A204.1 (cell line): ENCODE results near the gene STX8.

Source experiments
- FAIRE-seq: peaks from 2 replicates; lab custom pipeline; 2012; peaks lifted over from hg19 to GRCh38; lab: Jason Lieb, UNC

The STX8 gene

DNA sequence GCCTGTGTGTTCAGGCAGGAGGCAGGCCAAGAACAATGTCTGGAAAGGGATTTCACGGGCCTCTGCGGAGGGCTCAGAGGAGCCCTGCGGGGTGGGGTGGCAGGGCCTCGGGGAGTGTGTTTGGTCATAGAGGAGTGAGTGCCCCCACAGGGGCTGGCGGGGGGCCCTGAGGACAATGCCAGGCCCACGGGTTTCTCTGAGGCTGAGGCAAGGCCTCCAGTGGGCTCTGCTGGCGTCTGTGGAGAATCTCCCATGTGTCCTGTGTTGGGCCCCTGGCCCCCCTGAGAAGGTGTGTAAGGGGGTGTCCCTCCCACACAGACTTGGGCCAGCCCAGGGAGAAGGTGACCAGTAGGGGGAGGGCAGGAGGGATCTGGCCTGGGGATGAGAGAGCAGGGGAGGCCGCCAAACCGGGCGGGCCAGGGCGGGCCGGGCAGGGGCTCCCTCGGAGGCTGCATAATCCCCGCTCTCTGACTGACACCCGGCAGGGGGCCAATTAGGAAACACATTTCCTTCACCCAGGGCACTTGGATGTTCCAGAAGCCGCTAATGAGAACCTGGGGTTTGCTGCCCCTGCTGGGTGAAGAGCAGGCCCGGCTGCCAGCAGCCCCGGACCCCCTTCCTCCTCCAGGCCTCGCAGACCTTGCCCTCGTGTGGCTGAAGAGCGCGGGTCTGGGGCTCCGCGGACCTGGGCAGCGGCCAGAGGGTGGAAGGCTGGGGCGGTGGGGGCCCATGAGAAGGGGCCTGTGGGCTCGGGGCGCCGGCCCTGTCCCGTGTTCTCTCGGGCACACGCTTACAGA, 350.1 kb downstream of the STX8 start:
- no peak for FAIRE-seq

DNA sequence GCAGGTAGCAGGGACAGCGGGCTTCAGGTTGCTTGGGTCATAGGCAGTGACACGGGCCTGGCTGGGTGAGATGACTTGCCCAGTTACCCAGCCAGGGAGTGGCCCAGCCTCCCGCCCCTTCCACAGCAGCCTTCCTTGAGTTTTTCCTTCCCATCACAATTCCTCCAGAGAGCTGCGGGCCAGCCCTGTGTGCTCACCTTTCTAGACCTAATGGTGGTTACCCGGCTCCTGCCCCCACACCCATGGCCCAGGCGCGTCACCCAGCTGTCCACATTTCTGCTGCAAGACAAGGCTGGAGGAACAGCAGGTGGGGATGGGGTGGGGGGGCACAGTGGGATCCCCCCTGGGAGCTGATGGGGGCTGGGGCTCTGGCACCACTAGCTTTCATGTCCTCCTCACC, 351.1 kb downstream of the STX8 start:
- no peak for FAIRE-seq

DNA sequence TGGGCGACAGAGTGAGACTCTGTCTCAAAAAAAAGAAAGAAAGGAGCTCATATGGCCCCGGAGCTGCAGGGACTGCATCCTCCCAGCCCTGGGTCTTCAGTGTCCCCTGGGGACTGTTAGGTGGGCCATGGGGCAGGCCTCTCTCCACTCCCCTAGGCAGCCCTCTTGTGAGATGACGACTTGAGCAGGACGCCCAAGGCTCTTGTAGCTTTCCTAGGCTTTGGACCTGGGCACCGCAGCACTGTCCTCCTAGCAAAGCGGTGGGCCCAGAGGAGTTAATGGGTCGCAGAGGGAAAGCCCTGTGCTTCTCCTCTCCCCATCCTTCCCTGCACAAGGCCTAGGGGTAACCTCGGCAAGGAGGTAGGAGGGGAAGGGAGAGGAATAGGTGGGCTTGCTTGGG, 352.1 kb downstream of the STX8 start:
- no peak for FAIRE-seq

DNA sequence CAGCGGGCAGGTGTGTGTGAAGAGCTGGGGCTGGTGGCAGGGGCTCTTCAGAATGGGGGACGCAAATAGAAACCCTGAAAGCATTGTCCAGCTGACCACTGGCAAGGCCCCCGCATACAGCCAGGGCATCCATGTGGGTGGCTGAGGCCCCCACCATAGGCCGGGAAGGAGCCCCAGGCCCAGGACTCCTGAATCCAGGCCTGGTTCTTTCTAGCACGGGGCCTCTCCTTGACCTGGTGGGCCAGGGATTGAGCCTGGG, 353.8 kb downstream of the STX8 start:
- FAIRE-seq = no peak

DNA sequence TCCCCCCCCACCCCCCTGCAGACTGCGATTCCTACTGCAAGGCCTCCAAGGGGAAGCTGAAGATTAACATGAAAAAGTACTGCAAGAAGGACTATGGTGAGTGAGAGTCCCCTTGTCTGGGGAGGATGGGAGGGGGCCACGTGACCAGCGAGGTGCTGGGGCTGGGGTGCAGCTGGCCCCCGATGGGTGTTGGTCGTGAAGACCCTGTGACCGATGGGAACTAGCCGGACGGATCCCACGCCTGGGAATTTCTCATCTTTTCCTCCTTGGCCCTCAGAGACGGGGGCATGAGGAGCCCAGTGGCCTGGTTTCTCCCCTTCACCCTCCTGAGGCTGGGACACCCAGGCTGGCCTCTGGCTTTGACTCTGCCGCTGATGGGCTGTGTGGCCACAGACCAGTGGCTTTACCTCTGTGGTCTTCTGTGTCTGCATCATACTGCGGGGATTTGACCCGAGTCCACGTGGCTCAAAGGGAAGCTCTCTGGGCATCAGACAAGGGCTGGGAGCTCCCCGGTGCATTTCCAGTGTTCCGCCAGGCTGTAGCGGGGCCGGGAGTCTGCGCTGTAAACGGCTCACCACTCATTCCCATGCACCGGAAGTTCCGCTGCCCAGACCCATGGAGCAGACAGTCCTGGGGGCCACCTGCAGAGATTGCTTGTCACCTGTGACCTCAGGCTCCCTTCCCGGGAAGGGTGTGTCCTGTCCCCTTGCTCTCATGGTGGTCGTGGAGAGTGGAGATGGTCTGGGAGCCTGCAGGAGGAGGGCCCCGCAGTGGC, 354.3 kb downstream of the STX8 start:
- FAIRE-seq = no peak

DNA sequence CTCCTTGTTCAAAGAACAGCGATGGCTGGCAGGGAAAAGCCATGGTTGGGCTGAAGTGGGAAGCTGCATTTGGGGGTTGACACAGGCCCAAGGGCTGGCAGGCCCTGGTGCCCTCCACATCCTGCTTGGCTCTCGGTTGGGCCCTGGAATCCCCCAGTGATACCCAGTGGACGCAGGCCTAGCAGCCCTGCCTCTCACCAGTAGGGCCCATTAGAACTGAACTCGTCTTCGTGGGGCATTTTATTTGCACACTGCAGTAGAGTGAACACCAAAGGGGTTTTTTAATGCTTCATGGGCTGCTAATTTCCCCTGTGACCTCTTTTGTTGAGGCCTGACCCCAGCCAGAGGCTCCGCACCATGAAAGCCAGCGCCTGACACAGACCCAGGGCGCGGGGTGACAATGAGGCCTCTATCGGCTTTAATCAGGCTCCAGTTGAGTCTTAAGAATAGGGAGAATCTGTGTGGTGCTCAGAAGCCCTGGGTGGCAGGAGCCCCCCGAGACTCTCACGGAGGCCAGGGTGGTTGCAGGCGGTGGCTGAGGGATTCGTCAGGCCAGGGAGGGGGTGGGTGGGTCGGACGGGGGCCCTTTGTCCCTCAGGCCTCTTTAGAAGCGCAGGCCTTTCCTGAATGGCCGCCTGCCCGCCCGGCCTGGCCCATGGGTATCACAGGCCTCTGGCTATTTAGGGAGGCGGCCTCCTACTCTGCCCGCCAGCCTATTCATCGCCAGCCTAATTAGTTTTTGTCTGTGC, 355.0 kb downstream of the STX8 start:
- no peak for FAIRE-seq

DNA sequence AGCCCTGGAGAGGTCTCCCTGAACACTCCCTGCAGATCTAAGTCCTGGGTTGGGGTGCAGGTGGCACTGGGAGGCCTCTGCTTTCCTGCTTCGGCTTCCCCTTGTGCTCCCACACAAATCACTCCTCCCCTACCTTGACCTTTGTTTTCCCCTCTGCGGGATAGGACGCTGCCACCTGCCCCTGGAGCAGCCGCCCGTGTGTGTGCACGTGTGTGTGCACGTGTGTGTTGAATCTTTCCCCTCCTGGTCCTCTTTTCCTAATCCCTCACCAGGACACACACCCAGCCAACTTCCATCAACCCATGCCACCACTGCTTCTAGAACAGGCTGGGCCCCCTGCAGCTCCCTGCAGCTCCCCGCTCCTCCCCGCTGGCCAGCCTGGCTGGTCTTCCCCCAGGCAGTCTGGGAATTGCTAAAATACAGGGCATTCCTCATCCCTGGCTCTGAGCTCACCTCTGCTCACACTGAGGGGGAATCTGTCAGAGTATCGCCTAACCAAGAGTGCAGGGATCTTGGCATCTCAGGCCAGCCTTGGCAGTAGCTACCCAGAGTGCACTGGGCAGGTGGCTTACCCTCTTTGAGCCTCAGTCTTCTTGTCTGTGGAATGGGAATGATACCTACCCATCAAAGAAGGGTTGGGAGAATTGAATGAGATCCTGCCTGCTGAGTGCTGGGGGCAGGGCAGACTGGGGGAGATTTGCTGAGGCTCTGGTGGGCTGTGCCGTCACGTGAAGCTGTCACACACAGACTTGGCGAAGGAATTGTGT, 355.8 kb downstream of the STX8 start:
- FAIRE-seq = no peak

DNA sequence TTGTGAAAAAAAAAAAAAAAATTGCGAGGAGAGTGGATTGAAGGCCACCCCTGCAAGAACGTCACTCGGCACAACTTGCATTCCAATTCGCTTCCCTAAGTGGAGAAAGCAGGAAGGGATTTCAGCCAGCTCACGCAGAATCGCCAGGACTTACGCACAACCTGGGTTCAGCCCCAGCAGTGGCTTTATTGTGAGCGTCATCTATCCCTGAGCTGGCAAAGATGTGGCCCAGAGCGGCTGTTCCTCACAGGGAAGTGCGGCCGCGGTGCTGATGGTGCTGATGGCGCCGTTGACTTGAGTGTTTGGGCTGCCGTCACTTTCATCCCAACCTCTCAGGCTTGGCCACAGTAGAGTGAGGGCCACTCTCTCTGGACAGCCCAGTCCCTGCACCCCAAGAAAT, 356.7 kb downstream of the STX8 start:
- FAIRE-seq = no peak

DNA sequence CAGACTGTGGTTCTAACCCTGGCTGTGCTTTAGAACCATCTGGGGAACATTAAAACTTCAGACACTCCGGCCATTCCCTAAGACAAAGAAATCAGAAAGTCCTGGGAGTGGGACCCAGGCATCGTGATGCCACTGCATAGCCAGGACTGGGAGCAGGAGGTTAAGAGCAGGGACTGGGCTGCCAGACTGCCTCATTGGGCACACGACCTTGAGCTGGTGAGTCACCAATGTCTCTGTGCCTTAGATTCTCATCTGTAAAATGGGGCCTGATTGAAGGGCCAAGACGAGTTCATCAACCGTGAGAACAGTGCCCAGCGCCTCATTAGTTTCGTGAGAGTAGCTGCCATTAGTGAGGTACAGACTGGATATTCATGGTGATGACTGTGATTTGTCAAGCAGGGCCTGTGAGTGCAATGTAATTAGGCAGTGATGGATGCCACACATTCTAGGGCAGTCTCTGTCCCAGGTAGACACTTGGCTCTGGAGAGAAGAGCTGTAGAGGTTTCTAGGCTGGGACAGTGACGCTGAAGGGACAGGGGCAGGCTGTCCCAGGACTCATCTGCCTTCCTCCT, 357.5 kb downstream of the STX8 start:
- FAIRE-seq = no peak

DNA sequence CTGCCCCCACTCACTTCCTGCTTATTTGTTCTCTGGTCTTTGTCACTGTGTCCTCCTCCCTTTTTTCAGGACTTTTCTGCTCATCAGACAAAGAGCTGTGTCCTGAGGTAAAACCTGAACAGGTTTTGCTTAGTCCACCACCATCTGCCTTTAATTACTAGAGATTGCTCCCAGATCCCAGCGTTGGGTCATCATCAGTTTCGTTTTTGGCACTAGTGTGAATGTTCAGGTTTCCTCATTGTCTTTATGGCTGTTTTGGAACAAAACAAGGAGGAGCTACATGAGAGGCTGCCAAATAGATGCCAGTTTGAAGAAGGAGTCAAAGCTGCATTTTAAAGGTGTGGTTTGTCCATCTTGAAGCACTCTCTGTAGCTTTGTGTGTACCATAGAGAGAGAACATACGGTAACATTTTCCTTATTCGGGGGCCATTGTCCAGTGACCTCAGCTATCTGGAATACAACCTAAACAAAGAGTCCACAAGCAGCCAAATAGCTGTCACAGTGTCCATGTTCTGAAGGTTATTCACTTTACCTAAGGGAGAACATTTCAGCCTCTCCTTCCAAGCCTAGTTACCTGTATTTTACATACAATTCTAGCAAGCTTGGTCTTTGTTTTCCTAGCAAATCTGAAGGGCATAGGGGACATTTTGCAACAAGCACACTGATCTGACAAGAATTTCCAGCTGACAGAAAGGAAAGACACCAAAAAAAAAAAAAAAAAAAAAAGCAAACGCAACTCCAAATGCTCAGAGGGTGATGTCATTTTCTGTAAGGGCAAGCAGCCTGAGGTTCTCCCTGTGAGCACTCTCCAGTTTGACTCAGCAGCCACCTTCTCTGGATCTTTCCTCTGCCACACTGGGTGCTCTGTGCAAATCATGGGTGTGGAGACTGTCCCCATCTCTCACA, 358.2 kb downstream of the STX8 start:
- no peak for FAIRE-seq

DNA sequence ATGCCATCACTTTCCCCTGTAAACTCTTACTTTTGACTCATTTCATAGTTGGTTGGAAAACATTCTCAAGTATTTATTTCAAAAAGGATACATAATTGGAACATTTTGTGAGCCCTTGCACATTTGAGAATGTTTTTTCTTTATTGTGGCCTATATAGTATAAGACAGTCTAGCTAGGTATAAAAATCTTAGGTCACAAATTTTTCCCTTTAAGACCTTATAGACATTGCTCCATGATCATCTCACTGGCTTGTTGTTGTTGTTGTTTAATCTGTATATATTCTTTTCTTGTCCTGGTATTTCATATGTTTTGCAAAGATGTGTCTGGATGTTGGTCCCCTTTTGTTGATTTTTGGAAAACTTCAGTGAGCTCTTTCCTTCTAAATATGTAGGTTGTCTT, 360.2 kb downstream of the STX8 start:
- FAIRE-seq = no peak

DNA sequence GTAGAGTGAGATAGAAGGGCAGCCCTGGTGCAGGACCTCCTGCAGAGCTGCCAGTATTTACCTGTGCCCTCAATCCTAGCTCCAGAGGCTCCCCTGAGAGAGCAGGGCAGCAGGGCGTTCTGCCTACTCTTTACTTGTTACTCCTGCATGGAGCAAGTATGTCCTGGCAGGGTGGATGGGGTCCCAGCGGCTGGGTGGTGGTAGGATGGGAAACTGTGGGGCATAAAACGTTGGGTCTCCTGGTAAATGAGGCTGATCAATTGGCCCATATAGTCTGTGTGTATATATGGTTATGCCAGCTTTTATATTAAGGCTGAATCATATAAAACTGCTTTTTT, 362.3 kb downstream of the STX8 start:
- FAIRE-seq = no peak

DNA sequence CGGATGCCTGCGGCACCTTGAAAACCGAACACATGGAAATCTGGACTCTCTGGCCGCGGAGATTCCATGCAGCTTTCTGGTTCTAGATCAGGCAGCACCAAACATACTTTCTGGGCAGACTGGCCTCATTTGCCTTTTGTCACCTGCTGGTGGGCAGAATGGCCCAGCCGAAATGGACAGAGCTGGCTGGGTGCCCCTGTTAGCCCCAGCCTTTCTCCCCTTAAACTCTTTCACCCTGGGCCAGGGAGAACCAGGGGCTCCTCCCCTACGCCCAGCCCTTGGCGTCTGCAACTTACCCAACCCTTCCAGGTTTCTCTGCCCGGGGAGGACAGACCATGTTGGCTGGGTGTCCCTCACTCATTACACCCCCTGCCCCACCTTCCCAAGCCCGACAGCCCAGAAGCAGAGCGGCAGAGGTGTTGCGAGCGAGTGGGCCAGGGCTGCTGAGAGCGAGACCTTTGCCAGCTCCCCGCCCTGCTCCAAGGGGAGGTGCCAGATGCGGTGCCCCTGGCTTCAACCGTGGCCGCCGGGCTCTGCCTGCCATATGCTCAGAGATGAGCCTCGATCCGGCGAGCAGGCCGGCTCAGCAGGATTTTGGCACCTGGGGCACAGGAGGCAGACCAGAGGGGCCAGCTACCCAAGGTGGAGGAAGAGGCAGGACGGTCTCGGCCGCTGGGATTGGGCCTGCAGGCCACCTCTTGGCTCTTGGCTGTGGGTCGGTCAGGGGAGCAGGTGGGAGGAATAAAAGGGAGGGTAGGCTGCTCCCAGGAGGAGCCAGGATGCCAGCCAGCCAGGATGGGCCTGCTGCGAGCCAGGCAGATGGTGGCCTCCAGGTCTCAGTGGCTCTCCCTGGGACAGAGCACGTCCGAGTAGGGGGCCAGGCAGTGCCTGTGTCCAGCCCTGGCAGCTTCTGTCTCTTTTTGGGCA, 363.0 kb downstream of the STX8 start:
- FAIRE-seq = no peak

DNA sequence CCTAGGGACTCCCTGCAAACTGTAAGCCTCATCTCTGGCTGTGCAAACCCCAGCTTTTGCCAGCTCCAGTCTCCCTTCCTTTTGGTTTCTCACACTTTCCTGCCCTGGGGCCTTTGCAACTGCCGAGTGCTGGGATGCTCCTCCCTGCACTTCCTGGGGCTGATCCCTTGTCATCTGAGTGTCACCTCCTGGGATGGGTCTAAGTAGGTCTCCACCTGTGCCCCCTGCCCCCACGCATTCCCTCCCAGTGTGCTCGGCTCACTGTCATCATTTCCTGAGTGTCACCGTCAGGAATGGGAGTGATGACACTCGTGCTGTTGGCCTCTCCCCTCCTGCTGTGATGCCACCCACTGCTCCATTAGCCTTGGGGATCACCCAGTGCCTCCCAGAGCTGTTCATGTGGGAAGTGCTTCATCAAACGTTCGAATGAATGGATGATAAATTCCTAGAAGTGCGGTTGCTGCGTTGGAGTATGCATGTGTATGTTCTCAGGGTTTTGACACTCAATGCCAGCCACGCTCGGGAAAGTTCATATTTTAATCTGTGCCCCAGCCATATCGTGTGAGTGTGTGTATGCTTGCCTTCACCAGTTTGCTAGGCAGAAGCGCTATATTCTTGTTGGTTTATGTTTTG, 364.4 kb downstream of the STX8 start:
- FAIRE-seq = no peak

DNA sequence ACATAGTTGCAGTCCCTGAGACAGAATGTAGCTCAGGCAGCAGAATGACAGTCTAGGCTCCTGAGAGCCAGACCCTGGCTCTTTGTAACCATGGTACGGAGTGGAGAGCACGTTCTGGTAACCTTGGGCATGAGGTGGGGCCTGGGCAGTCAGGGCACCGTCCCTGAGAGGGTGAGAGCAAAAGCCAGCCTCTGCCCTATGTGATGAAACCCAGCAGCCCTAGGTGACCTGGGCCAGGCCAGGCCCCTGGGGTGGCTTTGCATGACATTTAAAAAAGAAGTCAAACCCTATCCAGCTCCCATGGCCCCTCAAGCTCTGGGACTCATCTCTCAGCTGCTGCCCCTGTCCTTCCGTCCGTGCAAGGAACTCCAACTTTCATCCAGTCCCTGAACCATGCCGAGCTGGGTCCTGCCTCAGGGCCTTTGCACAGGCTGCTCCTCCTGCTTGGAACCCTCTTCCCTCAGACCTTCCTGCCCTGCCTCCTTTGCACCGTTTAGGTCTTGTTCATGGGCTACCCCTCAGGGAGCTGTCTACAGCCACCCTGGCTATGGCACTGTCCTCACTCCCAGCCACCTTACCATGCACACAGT, 365.7 kb downstream of the STX8 start:
- no peak for FAIRE-seq

DNA sequence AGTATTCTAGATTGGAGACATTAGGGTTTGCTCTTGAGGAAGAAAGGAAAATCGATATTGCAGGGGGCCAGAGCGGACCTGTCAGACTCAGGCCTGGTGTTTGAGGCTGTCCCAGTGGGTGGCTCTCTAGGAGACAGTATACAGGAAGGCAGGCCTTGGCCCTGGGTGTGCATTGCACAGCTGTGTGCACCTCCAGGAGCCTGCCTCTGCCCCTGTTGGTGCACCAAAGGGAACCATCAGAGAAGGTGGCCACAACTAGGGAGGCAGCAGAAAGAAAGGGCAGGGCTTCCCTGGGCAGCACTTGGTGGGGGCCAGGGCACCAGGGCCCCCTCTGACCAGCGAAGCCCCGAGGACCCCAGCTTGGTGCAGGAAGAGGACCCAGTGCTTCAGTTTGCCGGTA, 366.3 kb downstream of the STX8 start:
- FAIRE-seq = no peak

DNA sequence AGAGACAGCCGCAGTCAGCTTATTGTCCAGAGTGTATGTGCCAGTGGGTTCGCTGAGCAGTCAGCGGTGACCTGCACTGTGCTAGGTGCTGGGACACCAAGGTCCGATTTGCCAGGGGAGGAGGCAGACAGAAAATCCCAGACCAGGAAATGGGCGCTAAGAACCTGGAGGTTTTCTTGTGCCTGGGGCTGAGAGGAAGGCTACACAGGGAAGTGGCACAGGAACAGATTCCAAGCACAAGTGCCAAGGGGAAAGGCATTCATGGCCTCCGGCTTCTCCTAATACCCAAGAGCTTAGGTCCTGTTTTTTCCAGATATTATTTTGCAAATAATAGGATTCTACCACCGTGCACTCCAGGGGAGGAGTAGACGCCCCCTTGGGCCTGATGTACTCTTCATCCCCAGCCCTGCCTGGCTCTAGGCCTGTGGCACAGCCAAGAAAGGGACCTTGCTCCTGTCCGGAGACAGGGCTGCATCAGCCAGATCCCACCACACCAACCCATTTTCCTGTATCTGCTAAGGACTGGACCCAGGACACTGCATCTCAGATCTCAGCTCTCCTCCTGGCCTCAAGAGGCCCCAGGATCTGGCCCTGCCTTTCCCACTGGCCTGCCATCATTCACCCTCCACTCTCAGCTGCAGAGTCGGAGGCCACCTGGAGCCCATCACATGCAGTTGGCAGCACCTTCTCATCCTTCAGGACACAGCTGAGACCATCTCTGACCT, 367.1 kb downstream of the STX8 start:
- FAIRE-seq = no peak

DNA sequence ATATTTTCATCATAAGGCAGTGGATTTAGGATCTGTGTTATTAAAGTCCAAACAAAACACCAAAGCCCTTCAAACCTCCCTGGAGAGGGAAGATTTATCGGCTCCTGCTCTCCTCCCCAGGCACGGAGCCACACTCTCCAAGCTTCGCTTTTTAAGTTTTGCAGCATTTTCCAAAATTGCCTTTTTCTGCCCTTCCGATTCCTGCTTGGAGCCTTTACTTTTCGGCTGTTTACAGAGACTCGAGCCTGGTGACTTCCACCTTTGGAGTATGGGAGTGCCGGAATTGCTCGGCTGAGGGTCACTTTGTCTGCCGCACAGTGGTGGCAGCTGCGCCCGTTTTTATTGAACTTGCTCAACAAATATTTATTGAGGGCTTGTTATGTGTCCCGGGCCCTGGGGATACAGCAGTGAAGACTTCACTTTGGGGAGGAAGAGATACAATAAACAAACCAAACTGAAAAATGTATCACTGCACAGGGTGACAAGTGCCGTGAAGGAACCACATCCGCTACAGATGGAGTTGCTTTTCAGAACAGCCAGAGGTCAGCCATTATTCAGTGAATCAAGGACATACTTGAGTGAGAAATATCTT, 368.8 kb downstream of the STX8 start:
- FAIRE-seq = no peak

DNA sequence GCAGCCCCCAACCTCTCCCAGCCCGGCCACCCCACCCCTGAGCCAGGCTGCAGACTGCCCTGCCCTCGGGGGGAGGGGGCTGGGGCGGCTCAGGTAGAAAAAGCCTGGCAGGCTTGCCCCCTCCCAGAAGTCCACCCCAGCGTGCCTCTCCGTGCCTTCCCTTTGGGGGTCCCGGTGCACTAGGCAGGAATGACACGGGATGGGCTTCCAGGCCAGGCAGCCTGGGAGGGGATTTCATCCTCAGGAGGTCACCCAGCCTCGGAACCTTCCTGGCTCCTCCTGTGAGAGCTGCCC, 369.3 kb downstream of the STX8 start:
- FAIRE-seq = no peak
